ENCODE measurements around the gene RSPH3.

The RSPH3 gene

GRCh38 chr6:158960026-158960425, 40.0 kb downstream of the RSPH3 start:
- peaks cover 19% of the 10 kb centered on the region for H3K4me1 ChIP-seq (ENCODE audit: insufficient read depth, low read length, severe bottlenecking)
- no peaks in the 10 kb centered on the region for H3K36me3 ChIP-seq (ENCODE audit: insufficient read depth, low read length)
- no peaks in the 10 kb centered on the region for H3F3A ChIP-seq (ENCODE audit: insufficient read depth, low read length)
- H3K27me3 ChIP-seq (ENCODE audit: insufficient read depth, low read length), result no peaks in the 10 kb centered on the region
- H3K9me3 ChIP-seq (ENCODE audit: low read length), result no peaks in the 10 kb centered on the region
- TF ChIP-seq EZH2 (IDR thresholded peaks at IDR 0.05; ENCODE audit: borderline replicate concordance, low read length), result no peak
- TF ChIP-seq CTCF (IDR thresholded peaks at IDR 0.05; ENCODE audit: low read length), result no peak
- no peak overlapping the region for H3K9ac ChIP-seq (ENCODE audit: low read length)
- H3K27ac ChIP-seq (ENCODE audit: low read depth, low read length, poor library complexity, severe bottlenecking), result no peak overlapping the region
- no peak overlapping the region for H2AFZ ChIP-seq (ENCODE audit: low read length)
- H3K79me2 ChIP-seq (ENCODE audit: insufficient read depth, low read length), result no peaks in the 10 kb centered on the region
- H4K20me1 ChIP-seq (ENCODE audit: insufficient read depth, low read length), result no peaks in the 10 kb centered on the region
- H3K4me3 ChIP-seq (ENCODE audit: low read depth, low read length, poor library complexity, severe bottlenecking), result no peak overlapping the region
- H3K9me2 ChIP-seq (ENCODE audit: low read depth, low read length), result no peaks in the 10 kb centered on the region
- H3K4me2 ChIP-seq (ENCODE audit: low read length), result no peak overlapping the region

- H3K79me2 ChIP-seq (ENCODE audit: insufficient read depth, low read length), result no peaks in the 10 kb centered on the region
- H3K4me2 ChIP-seq (ENCODE audit: low read length), result no peak overlapping the region; the same call in 1 of the 2 replicates
- H3K27ac ChIP-seq (ENCODE audit: low read depth, low read length, poor library complexity, severe bottlenecking), result peak overlapping the region; percentile 47
Observed at GRCh38 chr6:158959552-158959951, 40.5 kb downstream of the RSPH3 start.

GRCh38 chr6:158958504-158959386, 41.3 kb downstream of the RSPH3 start:
- Histone ChIP-seq H3K9ac (ENCODE audit: low read length) (no peak overlapping the region; the same call in 1 of the 2 replicates), H2AFZ (ENCODE audit: low read length) (no peak overlapping the region), H3K27me3 (ENCODE audit: insufficient read depth, low read length) (no peaks in the 10 kb centered on the region), H3K4me1 (ENCODE audit: insufficient read depth, low read length, severe bottlenecking) (peaks cover 19% of the 10 kb centered on the region), H3K4me3 (ENCODE audit: low read depth, low read length, poor library complexity, severe bottlenecking) (no peak overlapping the region), H3K79me2 (ENCODE audit: insufficient read depth, low read length) (no peaks in the 10 kb centered on the region), H3F3A (ENCODE audit: insufficient read depth, low read length) (no peaks in the 10 kb centered on the region), H3K36me3 (ENCODE audit: insufficient read depth, low read length) (no peaks in the 10 kb centered on the region), H4K20me1 (ENCODE audit: insufficient read depth, low read length) (no peaks in the 10 kb centered on the region), H3K9me3 (ENCODE audit: low read length) (no peaks in the 10 kb centered on the region), H3K27ac (ENCODE audit: low read depth, low read length, poor library complexity, severe bottlenecking) (peak overlapping the region; percentile 47), H3K9me2 (ENCODE audit: low read depth, low read length) (no peaks in the 10 kb centered on the region), H3K4me2 (ENCODE audit: low read length) (no peak overlapping the region; the same call in 1 of the 2 replicates)
- TF ChIP-seq EZH2 (IDR thresholded peaks at IDR 0.05; ENCODE audit: borderline replicate concordance, low read length), result no peak
- peak; percentile 77 for TF ChIP-seq CTCF (IDR thresholded peaks at IDR 0.05; ENCODE audit: low read length)

More at GRCh38 chr6:158959552-158959951, 40.5 kb downstream of the RSPH3 start:
- TF ChIP-seq EZH2 (IDR thresholded peaks at IDR 0.05; ENCODE audit: borderline replicate concordance, low read length), result no peak
- Histone ChIP-seq H3K9me3 (ENCODE audit: low read length) (no peaks in the 10 kb centered on the region), H3K27me3 (ENCODE audit: insufficient read depth, low read length) (no peaks in the 10 kb centered on the region), H3K36me3 (ENCODE audit: insufficient read depth, low read length) (no peaks in the 10 kb centered on the region), H3F3A (ENCODE audit: insufficient read depth, low read length) (no peaks in the 10 kb centered on the region), H3K4me3 (ENCODE audit: low read depth, low read length, poor library complexity, severe bottlenecking) (no peak overlapping the region), H3K4me1 (ENCODE audit: insufficient read depth, low read length, severe bottlenecking) (peaks cover 19% of the 10 kb centered on the region), H2AFZ (ENCODE audit: low read length) (no peak overlapping the region), H3K9me2 (ENCODE audit: low read depth, low read length) (no peaks in the 10 kb centered on the region), H4K20me1 (ENCODE audit: insufficient read depth, low read length) (no peaks in the 10 kb centered on the region), H3K9ac (ENCODE audit: low read length) (no peak overlapping the region)
